ENCODE measurements around the gene PRKCZ.

GRCh38 chr1:2177946-2178538 is 127.8 kb downstream of the PRKCZ start:
- TF ChIP-seq CTCF (IDR thresholded peaks at IDR 0.05): no peak
- TF ChIP-seq POLR2AphosphoS5 (IDR thresholded peaks at IDR 0.05): no peak
- no peak for TF ChIP-seq POLR2A (IDR thresholded peaks at IDR 0.05)
